GM21619 (cell line): ENCODE results near the gene TMEM86B.

ENCODE experiments used
- ATAC-seq: cut with Tn5 transposase; IDR thresholded peaks from one replicate; pipeline ENCODE4 v1.9.1; 2021; ENCODE audit not compliant: unreplicated experiment

The TMEM86B gene

DNA sequence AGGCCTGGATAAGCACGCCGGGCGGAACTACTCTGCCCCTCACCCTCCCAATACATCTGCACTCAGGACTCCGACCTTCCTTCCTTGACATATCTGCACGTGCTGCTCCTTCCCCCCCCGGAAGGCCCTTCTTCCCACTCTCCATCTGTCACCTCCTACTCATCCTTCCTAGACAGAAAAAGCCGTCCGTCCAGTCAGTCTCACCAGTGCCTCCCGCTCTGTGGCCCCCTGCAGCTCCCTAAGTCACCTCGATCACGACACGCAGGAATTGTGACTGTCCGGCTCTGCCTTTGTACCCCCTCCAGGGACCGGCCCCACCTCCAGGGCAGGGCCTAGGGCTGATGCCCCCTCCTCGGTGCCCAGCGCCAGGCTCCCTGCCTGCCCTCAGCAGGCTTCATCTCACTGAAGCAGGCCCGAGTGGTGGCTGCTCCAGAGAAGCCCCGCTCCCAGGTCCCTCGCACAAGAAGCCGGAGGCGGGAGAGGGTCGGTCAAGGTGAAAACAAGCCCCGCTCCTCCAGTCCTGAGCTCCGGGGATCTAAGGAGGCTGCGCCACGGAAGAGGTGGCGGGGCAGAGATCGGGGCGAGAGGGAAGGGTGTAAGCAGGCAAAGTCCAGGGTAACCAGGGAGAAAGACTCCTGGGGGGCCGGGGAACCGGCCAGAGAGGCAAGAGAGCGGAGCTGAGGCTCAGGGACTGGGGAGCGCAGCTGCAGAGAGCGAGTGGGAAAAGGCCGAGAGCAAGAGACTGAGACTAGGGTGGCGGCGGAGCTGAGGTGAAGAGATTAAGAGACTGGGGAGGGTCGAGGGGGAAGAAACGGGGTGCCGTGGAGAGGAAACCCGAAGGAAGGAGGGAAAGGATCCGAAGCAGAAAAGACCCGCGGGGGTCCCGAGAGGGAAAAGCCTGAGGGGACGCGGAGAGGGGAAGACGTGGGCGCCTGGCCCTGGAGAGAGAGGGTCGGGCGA, 29.2 kb upstream of the TMEM86B start:
- ATAC-seq, result no peak

DNA sequence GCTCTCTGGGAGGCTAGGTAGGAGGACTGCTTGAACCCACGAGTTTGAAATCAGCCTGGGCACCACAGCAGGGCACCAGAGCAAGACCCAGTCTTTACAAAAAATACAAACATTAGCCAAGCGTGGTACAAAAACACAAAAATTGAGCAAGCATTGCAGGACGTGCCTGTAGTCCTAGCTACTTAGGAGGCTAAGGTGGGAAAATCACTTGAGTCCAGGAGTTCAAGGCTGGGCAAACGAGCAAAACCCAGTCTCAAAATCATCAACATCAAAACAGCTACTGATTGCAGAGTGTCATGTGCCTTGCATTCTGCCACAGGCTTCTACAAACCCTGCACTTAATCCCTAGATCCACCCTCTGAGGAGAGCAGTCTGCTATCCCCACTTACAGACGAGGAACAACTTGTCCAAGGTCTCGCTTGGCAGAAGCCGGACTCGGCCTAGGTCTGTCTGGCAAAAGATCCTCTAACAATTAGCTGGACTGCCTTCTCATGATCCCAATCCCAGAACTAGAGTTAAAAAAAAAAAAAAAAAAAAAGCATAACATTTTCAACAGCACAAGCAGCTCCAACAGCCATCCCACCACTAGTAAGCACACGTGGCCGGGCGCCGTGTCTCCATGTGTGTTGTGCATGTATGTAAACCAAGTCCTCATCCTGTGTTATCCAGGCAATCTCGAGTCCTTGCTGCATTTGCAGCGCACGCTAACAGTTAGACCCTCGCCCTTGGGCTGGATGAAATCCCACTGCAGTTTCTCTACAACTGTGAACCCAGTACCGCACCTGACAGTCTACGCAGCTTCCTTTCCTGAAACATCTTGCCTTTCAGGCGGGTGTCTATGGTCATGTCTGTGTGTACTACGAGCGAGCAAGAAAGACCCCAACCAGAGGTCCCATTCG, 28.2 kb upstream of the TMEM86B start:
- no peak for ATAC-seq

DNA sequence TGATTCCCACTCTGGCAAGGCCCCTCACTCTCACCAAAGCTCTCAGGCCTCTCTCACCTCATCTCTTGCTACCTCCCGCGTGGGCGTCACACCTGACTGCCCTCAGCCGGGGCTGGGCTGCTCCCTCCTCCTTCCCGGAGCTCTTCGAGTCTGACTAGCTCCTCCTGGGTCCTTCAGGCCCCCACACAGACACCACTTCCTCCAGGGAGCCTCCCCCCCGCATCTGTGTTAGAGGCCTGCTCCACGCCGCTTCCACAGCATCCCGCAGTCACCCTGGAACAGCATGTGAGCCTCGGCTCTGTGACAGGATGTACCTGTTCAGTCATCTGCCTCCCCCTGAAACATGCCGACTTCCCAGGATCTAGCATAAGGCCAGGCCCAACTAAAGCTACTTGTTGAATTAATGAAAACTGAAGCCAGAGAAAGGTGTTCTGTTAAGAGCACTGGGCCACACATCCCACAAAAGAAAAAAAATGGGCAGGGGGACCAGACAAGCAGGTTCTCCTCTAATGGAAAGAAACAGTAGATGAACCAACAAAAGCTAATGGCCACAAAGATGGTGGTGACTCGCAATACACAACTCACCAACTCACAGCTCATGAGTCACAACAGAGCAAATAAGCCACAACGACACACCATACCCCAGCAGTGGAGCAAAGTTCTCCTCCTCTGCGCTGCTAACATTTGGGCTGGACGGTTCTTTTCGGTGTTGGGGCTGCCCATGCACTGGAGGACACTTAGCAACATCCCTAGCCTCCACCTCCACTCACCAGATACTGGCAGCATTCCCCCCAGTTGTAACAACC, 27.3 kb upstream of the TMEM86B start:
- no peak for ATAC-seq

DNA sequence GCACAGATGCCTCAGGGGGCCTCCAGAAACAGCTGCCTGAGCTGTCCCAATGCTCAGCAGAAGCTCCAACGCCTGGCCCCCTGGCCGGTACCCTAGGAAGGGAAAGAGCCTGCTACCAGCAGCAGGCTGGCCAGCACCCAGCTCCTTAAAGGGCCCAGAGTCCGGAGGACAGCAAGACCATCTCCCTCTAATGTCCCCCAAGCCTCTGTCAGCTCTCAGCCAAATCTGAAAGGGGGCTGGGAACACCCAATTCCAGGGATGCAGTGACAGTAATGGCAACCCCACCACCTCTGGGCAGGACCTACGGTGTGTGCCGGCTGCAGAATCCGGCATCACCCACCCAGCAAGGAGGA, 26.0 kb upstream of the TMEM86B start:
- ATAC-seq, result no peak

- peak; percentile 42 for ATAC-seq
Measured at GRCh38 chr19:55253842-55254624, 25.5 kb upstream of the TMEM86B start.

DNA sequence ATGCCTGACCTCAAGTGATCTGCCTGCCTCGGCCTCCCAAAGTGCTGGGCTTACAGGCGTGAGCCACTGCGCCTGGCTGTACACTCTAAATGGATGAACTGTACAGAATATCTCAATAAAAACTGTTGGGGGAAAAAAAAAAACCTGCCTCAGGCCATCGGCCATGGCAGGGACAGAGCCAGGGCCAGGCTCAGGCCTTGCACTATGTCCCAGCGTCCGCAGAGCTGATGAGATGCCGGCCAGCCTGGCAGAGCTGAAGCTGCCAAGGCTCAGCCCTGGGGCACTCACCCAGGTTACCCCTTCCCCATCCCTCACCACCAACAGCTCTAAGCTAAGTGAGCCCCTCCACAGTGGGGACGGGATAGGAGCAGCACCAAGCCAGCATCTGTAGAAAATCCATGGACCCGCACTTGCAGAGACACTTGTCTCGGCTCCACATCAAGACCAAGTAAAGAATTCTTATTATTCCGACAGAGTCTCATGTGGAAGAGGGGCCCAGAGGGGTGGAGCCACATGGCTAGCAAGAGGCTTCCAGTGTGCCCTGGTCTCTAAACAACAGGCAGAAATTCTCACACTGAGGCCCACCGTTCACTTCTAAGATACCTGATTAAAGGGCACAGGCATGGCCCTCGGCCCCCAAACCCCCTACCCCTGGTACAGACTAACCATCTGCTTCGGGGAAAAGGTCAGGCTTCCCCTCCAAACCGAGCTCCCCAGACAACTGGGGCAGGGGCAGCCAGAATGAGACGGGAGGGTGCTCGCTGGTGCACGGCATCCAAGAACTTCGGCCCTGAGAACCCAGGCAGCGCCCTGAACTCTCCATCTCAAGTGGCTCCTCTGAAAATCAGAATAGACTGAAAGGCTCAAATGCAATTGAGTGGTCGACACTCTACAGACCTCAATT, 24.4 kb upstream of the TMEM86B start:
- no peak for ATAC-seq

DNA sequence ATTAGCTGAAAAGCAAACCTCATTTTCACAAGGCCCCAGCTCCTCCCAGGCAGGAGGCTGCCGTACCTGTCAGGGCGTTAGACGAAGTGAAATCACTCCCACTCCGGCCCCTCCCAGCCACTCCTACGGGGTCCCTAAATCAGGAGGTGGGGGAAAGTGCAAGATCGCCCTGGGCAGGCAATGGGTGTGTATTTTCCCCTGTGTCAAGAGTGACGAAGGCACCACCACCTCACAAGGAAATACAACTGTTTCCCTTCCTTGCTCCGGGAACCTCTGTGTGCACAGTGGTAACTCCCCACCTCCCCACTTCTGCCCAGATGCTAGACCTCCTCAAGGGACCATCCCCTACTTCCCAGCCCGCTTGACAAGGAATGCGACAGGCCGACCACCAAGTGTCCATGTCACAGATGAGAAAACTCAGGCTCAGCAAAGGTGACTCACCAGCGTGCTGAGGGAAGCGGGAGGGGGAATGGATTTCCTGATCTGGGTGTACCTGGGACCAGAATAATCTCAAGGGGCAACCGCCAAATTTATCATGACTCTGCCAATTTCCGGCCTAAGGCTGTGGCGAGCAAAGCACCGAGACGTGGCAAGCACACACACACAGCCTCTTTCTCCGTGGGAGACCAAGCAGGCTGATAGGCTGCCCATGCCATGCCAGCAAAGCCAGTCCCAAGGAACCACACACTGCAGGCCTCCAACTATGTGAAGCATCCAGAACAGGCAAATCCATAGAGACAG, 22.9 kb upstream of the TMEM86B start:
- ATAC-seq, result no peak

- no peak for ATAC-seq
Measured at GRCh38 chr19:55250262-55251036, 21.9 kb upstream of the TMEM86B start.

DNA sequence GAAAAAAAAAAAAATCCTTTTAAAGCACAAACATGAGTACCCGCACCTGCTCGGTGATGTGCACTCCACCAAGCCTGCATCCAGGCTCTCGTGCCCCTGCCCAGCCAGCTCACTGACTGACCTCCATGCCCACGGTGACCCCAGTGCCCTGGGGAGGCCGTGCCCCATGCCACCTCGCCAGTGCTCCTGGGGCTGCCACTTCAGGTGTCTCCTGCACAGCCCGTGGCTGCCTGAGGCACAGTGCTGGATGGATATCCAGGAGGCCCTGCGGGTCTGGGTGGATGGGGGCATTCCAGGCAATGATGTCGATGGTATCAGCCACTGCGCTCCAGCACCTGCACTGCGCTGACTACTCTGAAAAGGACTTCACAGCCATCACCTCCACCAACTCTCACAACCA, 21.3 kb upstream of the TMEM86B start:
- ATAC-seq, result no peak

GRCh38 chr19:55248704-55249103, 20.1 kb upstream of the TMEM86B start:
- ATAC-seq, result no peak

DNA sequence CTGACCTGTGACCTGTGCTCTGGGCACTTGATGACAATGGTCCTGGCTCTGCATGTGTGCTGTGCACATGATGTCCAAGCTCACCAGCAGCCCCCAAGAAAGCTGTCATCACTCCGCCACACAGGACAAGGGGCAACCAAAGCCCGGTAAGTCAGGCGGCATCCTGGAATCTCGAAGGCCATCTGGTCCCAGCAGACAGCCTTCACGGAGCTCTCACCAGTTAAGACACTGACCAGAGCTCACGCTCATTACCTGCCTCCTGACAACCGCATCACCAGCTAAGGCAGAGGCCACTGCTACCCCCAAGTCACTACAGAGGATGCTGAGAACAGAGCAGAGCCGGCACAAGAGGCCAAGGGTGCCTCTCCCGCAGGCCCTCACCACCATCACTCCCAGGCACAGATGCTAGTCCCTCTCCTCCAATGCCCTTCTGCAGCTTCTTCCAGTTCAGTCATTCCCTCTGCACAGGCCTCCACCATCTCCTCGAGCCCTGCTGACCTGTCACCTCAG, 19.7 kb upstream of the TMEM86B start:
- ATAC-seq, result no peak

GRCh38 chr19:55247621-55248099, 19.1 kb upstream of the TMEM86B start:
- ATAC-seq, result no peak

DNA sequence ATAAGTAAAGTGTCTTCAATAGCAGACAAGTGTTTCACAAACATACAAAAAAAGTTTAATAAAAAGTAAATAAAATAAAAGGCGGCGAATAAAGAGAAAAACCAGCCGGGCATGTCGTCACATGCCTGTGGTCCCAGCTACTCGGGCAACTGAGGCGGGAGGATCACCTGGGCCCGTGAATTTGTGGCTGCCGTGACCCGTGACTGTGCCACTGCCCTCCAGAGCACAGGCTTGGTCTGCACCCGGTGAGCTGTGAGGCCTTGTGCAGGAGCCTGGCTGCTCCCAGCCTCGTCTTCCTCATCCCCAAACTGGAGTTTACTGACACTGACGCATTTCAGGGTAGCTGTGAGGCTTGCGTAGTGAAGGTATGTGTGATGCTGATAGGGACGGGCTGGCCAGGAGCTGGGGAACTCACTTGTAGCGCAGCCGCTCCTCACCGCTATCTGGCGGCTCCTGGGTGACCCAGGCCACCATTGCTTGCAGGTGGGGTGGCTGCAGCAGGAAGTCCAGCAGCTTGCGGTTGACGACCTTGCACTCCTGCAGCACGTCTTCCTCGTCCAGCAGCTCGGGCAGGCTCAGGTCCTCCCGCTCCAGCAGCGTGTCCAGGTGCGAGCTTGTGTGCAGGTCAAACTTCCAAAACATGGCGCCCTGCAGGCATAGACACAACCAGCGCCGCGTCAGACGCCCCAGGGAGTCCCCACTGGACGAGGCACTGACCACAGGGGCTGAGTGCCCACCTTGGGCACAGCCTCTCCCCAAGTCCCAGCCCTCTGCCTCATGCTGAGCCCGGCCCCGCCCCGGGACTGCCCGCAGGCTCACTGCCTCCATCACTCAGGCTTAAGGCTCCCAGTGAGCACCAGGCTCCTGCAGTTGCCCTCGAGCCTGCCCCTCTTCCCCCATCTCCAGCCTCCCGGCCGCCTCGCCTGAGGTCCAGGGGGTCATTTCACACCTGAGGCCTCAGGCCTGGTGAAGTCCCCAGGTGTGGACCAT, 18.2 kb upstream of the TMEM86B start:
- ATAC-seq, result no peak

GRCh38 chr19:55245236-55245904, 16.8 kb upstream of the TMEM86B start:
- ATAC-seq, result no peak

GRCh38 chr19:55244004-55244680, 15.6 kb upstream of the TMEM86B start:
- ATAC-seq, result no peak
